HepG2 (cell line): Measurements from ENCODE around the gene USP15. TPM values are rescaled to one million over a fixed set of nuclear protein-coding genes. Genes with fewer than 3 reads are reported as not detected.

Experiments
- ATAC-seq: fragments of 200-7000 bp; cut with Tn5 transposase; 3 replicates; pipeline ENCODE4 v1.9.1; 2020; ENCODE audit warnings: mild to moderate bottlenecking, moderate library complexity
- BruUV-seq: library from RNA; stranded (reverse); fragments of 400-500 nt; replicated peaks from 2 replicates; lab custom pipeline; 2021; lab: Mats Ljungman, UMichigan
- CTCF ChIA-PET: fragments of 300-600 bp; formaldehyde crosslinking; extraction: SDS; loops from one replicate; lab custom pipeline; 2021; ENCODE audit warnings: low total read pairs, inconsistent platforms, low intra/inter-chr PET ratio; lab: Yijun Ruan, JAX
- POLR2A ChIA-PET: fragments of 350-600 bp; sonication (Branson Sonifier 250); formaldehyde crosslinking; loops from one replicate; lab custom pipeline; 2020; ENCODE audit warnings: antibody characterized with exemption, inconsistent platforms; lab: Yijun Ruan, JAX
- DNase-seq: peaks from one replicate; pipeline ENCODE4 v3.0.0-alpha.2; 2015; ENCODE audit warnings: low spot score
- FAIRE-seq: peaks from 3 replicates; lab custom pipeline; 2011; peaks lifted over from hg19 to GRCh38; lab: Jason Lieb, UNC
- H2AFZ ChIP-seq: one replicate; pipeline ENCODE4 v1.6.1; 2011; ENCODE audit warnings: low read length, inconsistent platforms
- H3K27ac ChIP-seq: fragments of 300-600 bp; 3 replicates; pipeline ENCODE4 v1.8.0; 2011; ENCODE audit warnings: mixed run types, mild to moderate bottlenecking, mixed read lengths, low read length, inconsistent platforms; ENCODE audit not compliant: insufficient read depth; ENCODE audit errors: extremely low read length
- H3K27me3 ChIP-seq, 2 experiments: fragments of 200-600 bp in 1 of 2; 2 replicates in 1 of 2; 3 replicates in 1 of 2; pipeline versions ENCODE4 v1.6.0 to v1.8.0; 2011; ENCODE audit warnings: low read length in 2 of 2, mild to moderate bottlenecking in 2 of 2, moderate library complexity in 2 of 2, inconsistent platforms in 1 of 2; ENCODE audit not compliant: insufficient read depth in 2 of 2, control insufficient read depth in 1 of 2
- H3K36me3 ChIP-seq, 2 experiments: fragments of 200-600 bp in 1 of 2; replicated peaks in 1 of 2; 2 replicates in 1 of 2; 3 replicates in 1 of 2; pipeline versions ENCODE4 v1.5.1 to v1.8.0; 2011; ENCODE audit warnings: low read length in 2 of 2, inconsistent platforms in 1 of 2; ENCODE audit not compliant: insufficient read depth in 2 of 2, control insufficient read depth in 1 of 2
- H3K4me1 ChIP-seq: 2 replicates; pipeline ENCODE4 v1.5.1; 2012; ENCODE audit warnings: low read length, inconsistent platforms; ENCODE audit not compliant: insufficient read depth
- H3K4me2 ChIP-seq: 2 replicates; pipeline ENCODE4 v1.6.0; 2011; ENCODE audit warnings: low read depth, low read length, inconsistent platforms
- H3K4me3 ChIP-seq, 3 experiments: fragments of 200-600 bp in 1 of 3; sonication (generic), shearing (Covaris generic) in 1 of 3; replicated peaks in 1 of 3; 2 replicates each; pipeline ENCODE4 v1.5.1; 2011 to 2016; ENCODE audit warnings: low read length in 3 of 3, inconsistent platforms in 2 of 3, low read depth in 2 of 3, mild to moderate bottlenecking in 2 of 3, control low read depth in 1 of 3, mixed read lengths in 1 of 3; ENCODE audit not compliant: insufficient read depth in 1 of 3
- H3K79me2 ChIP-seq: one replicate; pipeline ENCODE4 v1.6.1; 2011; ENCODE audit warnings: low read length, inconsistent platforms; ENCODE audit not compliant: insufficient read depth
- H3K9ac ChIP-seq: 2 replicates; pipeline ENCODE4 v1.6.0; 2011; ENCODE audit warnings: mild to moderate bottlenecking, low read depth, low read length, inconsistent platforms; ENCODE audit not compliant: insufficient read depth
- H3K9me3 ChIP-seq: 2 replicates; pipeline ENCODE4 v1.5.1; 2012; ENCODE audit warnings: mild to moderate bottlenecking, low read length
- H4K20me1 ChIP-seq: 2 replicates; pipeline ENCODE4 v1.6.0; 2011; ENCODE audit warnings: inconsistent platforms, mild to moderate bottlenecking, low read length, moderate library complexity; ENCODE audit not compliant: insufficient read depth
- CENPT ChIP-seq: sonication (generic); formaldehyde crosslinking; IDR thresholded peaks from 2 replicates; pipeline ENCODE4 v1.8.0; 2022; ENCODE audit warnings: low read depth, mild to moderate bottlenecking, moderate library complexity, missing genetic modification reagents
- FOXP1 ChIP-seq, 2 experiments: fragments of 450-650 bp in 1 of 2; IDR thresholded peaks; 2 replicates each; pipeline ENCODE4 v1.6.1; 2017 to 2018; ENCODE audit warnings: antibody characterized with exemption in 1 of 2
- MAFF ChIP-seq: IDR thresholded peaks from 2 replicates; pipeline ENCODE4 v1.6.1; 2011; ENCODE audit warnings: low read depth, low read length, improper control_type of control experiment
- MAFK ChIP-seq, 2 experiments: IDR thresholded peaks in 1 of 2; conservative IDR thresholded peaks in 1 of 2; 2 replicates each; pipeline ENCODE4 v1.6.1; 2011; ENCODE audit warnings: improper control_type of control experiment in 2 of 2, low read length in 2 of 2
- MEF2D ChIP-seq: sonication (generic); formaldehyde crosslinking; IDR thresholded peaks from 2 replicates; pipeline ENCODE4 v1.5.1; 2020; ENCODE audit warnings: mild to moderate bottlenecking, missing genetic modification reagents
- NR2F2 ChIP-seq: IDR thresholded peaks from 2 replicates; pipeline ENCODE4 v1.6.1; 2012; ENCODE audit warnings: low read depth, inconsistent platforms, borderline replicate concordance
- PHF21A ChIP-seq: sonication (generic); formaldehyde crosslinking; IDR thresholded peaks from 2 replicates; pipeline ENCODE4 v1.5.0; 2020; ENCODE audit warnings: mild to moderate bottlenecking, missing genetic modification reagents
- SIN3B ChIP-seq: fragments of 150-350 bp; IDR thresholded peaks from 2 replicates; pipeline ENCODE4 v1.6.1; 2014; ENCODE audit warnings: low read length
- ZNF318 ChIP-seq: sonication (generic); formaldehyde crosslinking; IDR thresholded peaks from 2 replicates; pipeline ENCODE4 v1.4.0; 2020; ENCODE audit warnings: mild to moderate bottlenecking, missing genetic modification reagents
- WGBS: methylation state at CpG from one replicate; pipeline ENCODE4 v1.1.6; 2017; ENCODE audit warnings: low lambda C conversion rate; 5-methylcytosine and 5-hydroxymethylcytosine counted together
- in situ Hi-C: cut with HindIII; loops from 2 replicates; pipeline ENCODE4 v1.10.0; 2017; ENCODE audit warnings: low pct_unique_long_range_greater_than_20kb; ENCODE audit not compliant: extremely low pct_ligation_motif_present
- intact Hi-C: fragments of 100-400 bp; cut with micrococcal nuclease; formaldehyde crosslinking; loops from one replicate; pipeline ENCODE4 v1.10.0; 2022; ENCODE audit not compliant: unreplicated experiment
- polyA plus RNA-seq, 8 experiments: library from polyadenylated mRNA; depleted of rRNA in 3 of 8; stranded (reverse) in 7 of 8; unstranded in 1 of 8; fragments of >200 nt; fragmentation: Illumina TruSeq in 4 of 8; extraction: Trizol in 4 of 8; gene quantifications; 2 replicates each; pipeline versions ENCODE4 v1.2.1 to v1.2.3, GENCODE V29; 2011 to 2016; ENCODE audit warnings: low read depth in 4 of 8, missing spikeins in 1 of 8, mixed read lengths in 1 of 8; ENCODE audit not compliant: insufficient read depth in 1 of 8
- total RNA-seq, 5 experiments: library from RNA; depleted of rRNA; stranded (reverse); fragments of >200 nt; fragmentation: Illumina TruSeq; extraction: Trizol; gene quantifications; 2 replicates each; pipeline ENCODE4 v1.2.3, GENCODE V29; 2016; ENCODE audit warnings: low read depth in 1 of 5
- TF ChIP-seq, protein P1 (sequence below): sonication (generic); formaldehyde crosslinking; IDR thresholded peaks from 2 replicates; pipeline ENCODE4 v1.4.0; 2020; ENCODE audit warnings: missing genetic modification reagents

Gene USP15
- total and polyA plus RNA-seq, 2 of the 13 experiments (the other 11 are each of a cell fraction or from before 2014, with no cell fraction given) = 17.3 to 51.7 TPM

GRCh38 chr12:62254967-62255366 is 5.2 kb upstream of the USP15 start:
- ChIA-PET CTCF (no interaction called here), POLR2A (no interaction called here)
- Histone ChIP-seq H3K36me3 (no peaks in the 10 kb centered on the region), H3K4me1 (peaks cover 10% of the 10 kb centered on the region), H3K27ac (no peak overlapping the region), H3K79me2 (no peaks in the 10 kb centered on the region), H3K4me3 (no peak overlapping the region), H4K20me1 (no peaks in the 10 kb centered on the region), H3K9ac (no peak overlapping the region), H3K9me3 (no peaks in the 10 kb centered on the region), H3K4me2 (no peak overlapping the region), H3K27me3 (no peaks in the 10 kb centered on the region; a peak in 1 of 5 replicates), H2AFZ (no peak overlapping the region)
- TF ChIP-seq, protein P1, sequence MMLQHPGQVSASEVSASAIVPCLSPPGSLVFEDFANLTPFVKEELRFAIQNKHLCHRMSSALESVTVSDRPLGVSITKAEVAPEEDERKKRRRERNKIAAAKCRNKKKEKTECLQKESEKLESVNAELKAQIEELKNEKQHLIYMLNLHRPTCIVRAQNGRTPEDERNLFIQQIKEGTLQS (CRISPR knock-in tag) = no peak
- peak; percentile 40 to 77; a peak in 3 of 4 replicates for TF ChIP-seq MAFK (conservative IDR thresholded peaks at IDR 0.05 in 1 of 2, IDR thresholded peaks at IDR 0.05 in 1 of 2; ENCODE audit: low read length in 2 of 2)
- TF ChIP-seq MAFF = peak; percentile 55; the same call in 1 of the 2 replicates
- BruUV-seq = no TSS peak
- DNase-seq (no peak), FAIRE-seq (no peak), ATAC-seq (no peak)
- intact Hi-C loops = no loop called here
- WGBS = 87% methylated on average over 3 of the region's 3 CpGs
- in situ Hi-C loops = no loop called here

DNA sequence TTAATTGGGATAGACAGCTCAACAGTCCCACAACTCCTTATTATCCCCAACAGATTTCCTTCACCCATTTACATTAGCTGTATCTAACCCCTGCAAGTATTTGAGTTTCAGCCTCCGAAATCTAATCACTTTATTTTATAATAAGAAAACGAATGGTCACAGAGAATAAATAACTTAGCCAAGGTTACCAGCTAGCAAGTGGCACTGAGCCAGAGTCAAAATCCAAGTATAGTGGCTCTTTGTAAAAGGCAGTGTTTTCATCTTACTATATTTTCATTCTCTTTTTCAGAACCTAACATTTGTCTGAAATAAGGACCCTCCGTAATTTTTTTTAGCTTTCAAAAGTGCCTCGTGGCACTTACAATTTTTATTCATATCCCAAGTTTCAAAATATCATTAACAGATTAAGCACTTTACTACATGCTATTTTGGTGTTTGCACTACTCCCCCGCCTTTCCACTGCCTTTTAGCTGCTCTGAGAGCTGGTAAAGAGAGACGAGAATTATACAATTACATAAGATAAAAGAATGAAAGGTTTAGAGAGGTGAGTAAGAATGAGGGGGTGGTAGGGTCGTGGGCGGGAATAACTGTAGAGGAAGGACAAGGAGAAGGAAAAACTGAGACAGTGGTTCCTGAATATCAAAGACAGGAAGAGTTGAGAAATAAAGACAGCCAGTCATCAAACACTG is 3.7 kb upstream of the USP15 start:
- H2AFZ ChIP-seq = no peak overlapping the region
- H4K20me1 ChIP-seq = peaks cover 3% of the 10 kb centered on the region; the same call in 1 of the 2 replicates
- H3K79me2 ChIP-seq = peaks cover 14% of the 10 kb centered on the region
- intact Hi-C loops (no loop called here), in situ Hi-C loops (no loop called here)
- H3K4me3 ChIP-seq = no peak overlapping the region
- H3K27me3 ChIP-seq = no peaks in the 10 kb centered on the region; a peak in 1 of 5 replicates
- no TSS peak for BruUV-seq
- H3K4me2 ChIP-seq = no peak overlapping the region
- 85% methylated on average over 8 of the region's 8 CpGs for WGBS
- H3K27ac ChIP-seq = no peak overlapping the region
- CTCF ChIA-PET = no interaction called here
- no peaks in the 10 kb centered on the region for H3K36me3 ChIP-seq
- no peak for ATAC-seq
- H3K9me3 ChIP-seq = no peaks in the 10 kb centered on the region
- peaks cover 10% of the 10 kb centered on the region for H3K4me1 ChIP-seq
- POLR2A ChIA-PET = no interaction called here
- DNase-seq = no peak
- H3K9ac ChIP-seq = no peak overlapping the region
- FAIRE-seq = no peak
- TF ChIP-seq FOXP1 (IDR thresholded peaks at IDR 0.05) = no peak
- no peak for TF ChIP-seq FOXP1 (CRISPR knock-in tag; IDR thresholded peaks at IDR 0.05)
- TF ChIP-seq MEF2D = no peak
- no peak for TF ChIP-seq NR2F2
- TF ChIP-seq CENPT (CRISPR knock-in tag) = no peak
- TF ChIP-seq SIN3B = no peak
- TF ChIP-seq PHF21A (CRISPR knock-in tag) = no peak
- TF ChIP-seq ZNF318 (CRISPR knock-in tag) = no peak
